HCT116 (cell line): ENCODE data around the gene ISG20. TPM values are rescaled to one million over a fixed set of nuclear protein-coding genes. Genes with fewer than 3 reads are reported as not detected.

Experiments used
- ATAC-seq: fragments of 200-7000 bp; cut with Tn5 transposase; 2 replicates; pipeline ENCODE4 v1.9.1; 2020; ENCODE audit warnings: mild to moderate bottlenecking, moderate library complexity
- BruUV-seq: library from RNA; stranded (reverse); fragments of 400-500 nt; replicated peaks from 2 replicates; lab custom pipeline; 2021; lab: Mats Ljungman, UMichigan
- CTCF ChIA-PET: fragments of 300-600 bp; sonication (Branson Sonifier 250); formaldehyde crosslinking; loops from one replicate; lab custom pipeline; 2021; ENCODE audit warnings: antibody characterized with exemption; lab: Charles Lee
- POLR2A ChIA-PET: fragments of 300-600, 350-600 bp; sonication (Branson Sonifier 250); formaldehyde crosslinking; loops from one replicate; lab custom pipeline; 2021; ENCODE audit warnings: antibody characterized with exemption; lab: Charles Lee
- RAD21 ChIA-PET, 2 experiments: fragments of 300-600 bp; sonication (Branson Sonifier 250); formaldehyde crosslinking; loops; one replicate each; lab custom pipeline; 2023; ENCODE audit warnings: low total read pairs in 2 of 2; ENCODE audit not compliant: uncharacterized antibody in 2 of 2, unreplicated experiment in 2 of 2, low non-redundant PET in 1 of 2; lab: Charles Lee
- DNase-seq: peaks from one replicate; pipeline ENCODE4 v3.0.0-alpha.2; 2010; ENCODE audit warnings: low read depth, low spot score
- H2AFZ ChIP-seq: fragments of 200-600 bp; shearing (Covaris generic), sonication (generic); 2 replicates; pipeline ENCODE4 v1.6.1; 2017; ENCODE audit warnings: low read depth, mixed run types, mixed read lengths, antibody characterized with exemption, low read length; ENCODE audit not compliant: poor library complexity, severe bottlenecking
- H3K27ac ChIP-seq: 2 replicates; pipeline ENCODE4 v1.5.1; 2012; ENCODE audit warnings: low read depth, low read length
- H3K27me3 ChIP-seq: fragments of 200-600 bp; sonication (generic); 2 replicates; pipeline ENCODE4 v1.6.1; 2016; ENCODE audit warnings: mixed run types, low read length, mixed read lengths; ENCODE audit not compliant: insufficient read depth
- H3K36me3 ChIP-seq, 2 experiments: fragments of 200-500 bp in 1 of 2; fragments of 200-600 bp in 1 of 2; sonication (Bioruptor generic) in 1 of 2; sonication (generic) in 1 of 2; 2 replicates each; pipeline versions ENCODE4 v1.5.1 to v1.6.1; 2014 to 2016; ENCODE audit warnings: low read length in 2 of 2, inconsistent platforms in 1 of 2, mixed read lengths in 1 of 2, mixed run types in 1 of 2; ENCODE audit not compliant: insufficient read depth in 2 of 2, control insufficient read depth in 1 of 2
- H3K4me1 ChIP-seq, 2 experiments: fragments of 200-600 bp in 1 of 2; sonication (generic) in 1 of 2; 2 replicates each; pipeline versions ENCODE4 v1.5.1 to v1.6.1; 2012 to 2017; ENCODE audit warnings: low read length in 2 of 2, inconsistent platforms in 1 of 2, mild to moderate bottlenecking in 1 of 2, mixed read lengths in 1 of 2, mixed run types in 1 of 2, moderate library complexity in 1 of 2; ENCODE audit not compliant: insufficient read depth in 2 of 2, control insufficient read depth in 1 of 2
- H3K4me2 ChIP-seq: fragments of 200-600 bp; sonication (generic); 2 replicates; pipeline ENCODE4 v1.6.1; 2017; ENCODE audit warnings: mixed run types, low read length, mixed read lengths
- H3K4me3 ChIP-seq, 2 experiments: fragments of 200-600 bp in 1 of 2; sonication (generic) in 1 of 2; replicated peaks in 1 of 2; 2 replicates each; pipeline ENCODE4 v1.5.1; 2011 to 2016; ENCODE audit warnings: low read length in 2 of 2, control low read depth in 1 of 2, low read depth in 1 of 2, mild to moderate bottlenecking in 1 of 2, mixed read lengths in 1 of 2, mixed run types in 1 of 2
- H3K79me2 ChIP-seq: fragments of 200-600 bp; sonication (generic); 2 replicates; pipeline ENCODE4 v1.6.1; 2017; ENCODE audit warnings: mild to moderate bottlenecking, mixed run types, low read length, moderate library complexity, mixed read lengths; ENCODE audit not compliant: insufficient read depth
- H3K9ac ChIP-seq: fragments of 200-600 bp; sonication (generic); 2 replicates; pipeline ENCODE4 v1.6.1; 2016; ENCODE audit warnings: low read length, mixed read lengths
- H3K9me2 ChIP-seq: fragments of 200-600 bp; sonication (generic), shearing (Covaris generic); 2 replicates; pipeline ENCODE4 v1.6.1; 2017; ENCODE audit warnings: mixed run types, mild to moderate bottlenecking, moderate library complexity; ENCODE audit not compliant: insufficient read depth
- H3K9me3 ChIP-seq, 2 experiments: fragments of 200-500 bp in 1 of 2; fragments of 200-600 bp in 1 of 2; sonication (Bioruptor generic) in 1 of 2; sonication (generic) in 1 of 2; 2 replicates each; pipeline ENCODE4 v1.6.1; 2014 to 2017; ENCODE audit warnings: low read length in 2 of 2, mixed read lengths in 2 of 2, inconsistent platforms in 1 of 2, low read depth in 1 of 2, mild to moderate bottlenecking in 1 of 2, mixed run types in 1 of 2, moderate library complexity in 1 of 2; ENCODE audit not compliant: control insufficient read depth in 1 of 2, insufficient read depth in 1 of 2
- H4K20me1 ChIP-seq: fragments of 200-600 bp; sonication (generic), shearing (Covaris generic); 2 replicates; pipeline ENCODE4 v1.6.1; 2017; ENCODE audit warnings: mixed run types, mild to moderate bottlenecking, moderate library complexity; ENCODE audit not compliant: insufficient read depth
- CBX3 ChIP-seq: IDR thresholded peaks from 2 replicates; pipeline ENCODE4 v1.6.1; 2012; ENCODE audit warnings: low read depth
- CEBPB ChIP-seq: IDR thresholded peaks from 2 replicates; pipeline ENCODE4 v1.6.1; 2012; ENCODE audit warnings: low read depth
- POLR2A ChIP-seq: IDR thresholded peaks from 2 replicates; pipeline ENCODE4 v1.7.0; 2011; ENCODE audit warnings: borderline replicate concordance; ENCODE audit not compliant: insufficient read depth, insufficient read length; ENCODE audit errors: extremely low read depth
- RAD21 ChIP-seq: IDR thresholded peaks from 2 replicates; pipeline ENCODE4 v1.6.1; 2012; ENCODE audit warnings: low read depth, mild to moderate bottlenecking
- SP1 ChIP-seq: IDR thresholded peaks from 2 replicates; pipeline ENCODE4 v1.6.1; 2012; ENCODE audit warnings: low read depth
- YY1 ChIP-seq: IDR thresholded peaks from 2 replicates; pipeline ENCODE4 v1.6.1; 2011; ENCODE audit warnings: low read length, low read depth, moderate library complexity, mild to moderate bottlenecking; ENCODE audit not compliant: insufficient replicate concordance; ENCODE audit errors: extremely low read depth
- intact Hi-C: fragments of 100-400 bp; cut with micrococcal nuclease; formaldehyde crosslinking; loops from 2 replicates; pipeline ENCODE4 v1.10.0; 2022
- total RNA-seq: library from RNA; stranded (reverse); gene quantifications from one replicate; pipeline ENCODE4 v1.2.1, GENCODE V29; 2021; ENCODE audit not compliant: unreplicated experiment
- TF ChIP-seq, protein P1 (sequence below): IDR thresholded peaks from 2 replicates; pipeline ENCODE4 v1.6.1; 2012; ENCODE audit warnings: low read depth
- TF ChIP-seq, protein P2 (sequence below), 3 experiments: fragments of 200-600 bp in 1 of 3; sonication (generic) in 1 of 3; IDR thresholded peaks in 2 of 3; conservative IDR thresholded peaks in 1 of 3; 2 replicates each; pipeline ENCODE4 v1.5.1; 2012 to 2017; ENCODE audit warnings: low read depth in 2 of 3, low read length in 2 of 3, antibody characterized with exemption in 1 of 3, borderline replicate concordance in 1 of 3, control low read depth in 1 of 3, mild to moderate bottlenecking in 1 of 3, mixed read lengths in 1 of 3, mixed run types in 1 of 3, moderate library complexity in 1 of 3; ENCODE audit not compliant: insufficient read depth in 1 of 3

ISG20 gene
- total RNA-seq, 1 experiment from 2014 or later, result 11.0 TPM

DNA sequence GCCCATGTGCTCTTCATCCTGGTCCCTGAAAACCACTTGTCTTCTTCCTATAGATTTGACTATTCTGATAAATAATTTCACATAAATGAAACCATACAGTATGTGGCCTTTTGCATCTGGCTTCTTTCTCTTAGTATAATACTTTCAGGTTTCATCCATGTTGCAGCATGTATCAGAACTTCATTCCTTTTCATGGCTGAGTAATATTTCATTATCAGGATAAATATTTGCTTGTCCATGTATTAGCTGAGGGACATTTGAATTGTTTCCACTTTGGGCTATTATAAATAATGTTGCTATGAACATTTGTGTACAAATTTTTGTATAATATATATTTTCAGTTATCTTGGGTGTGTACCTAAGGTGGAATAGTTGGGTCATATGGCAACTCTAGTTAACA lies 47.4 kb upstream of the ISG20 start:
- Histone ChIP-seq H3K9me3 (no peaks in the 10 kb centered on the region), H3K4me2 (no peak overlapping the region), H3K9me2 (no peaks in the 10 kb centered on the region), H3K27me3 (peaks cover 12% of the 10 kb centered on the region), H3K4me1 (peaks cover 0 to 9% of the 10 kb centered on the region in 2 experiments; a peak in 2 of 4 replicates), H4K20me1 (no peaks in the 10 kb centered on the region), H3K9ac (no peak overlapping the region), H3K4me3 (no peak overlapping the region), H3K36me3 (no peaks in the 10 kb centered on the region), H2AFZ (no peak overlapping the region), H3K79me2 (no peaks in the 10 kb centered on the region), H3K27ac (no peak overlapping the region)
- ChIA-PET POLR2A (no interaction called here), CTCF (no interaction called here), RAD21 (no interaction called here)
- TF ChIP-seq POLR2A, result no peak
- TF ChIP-seq, protein P1, sequence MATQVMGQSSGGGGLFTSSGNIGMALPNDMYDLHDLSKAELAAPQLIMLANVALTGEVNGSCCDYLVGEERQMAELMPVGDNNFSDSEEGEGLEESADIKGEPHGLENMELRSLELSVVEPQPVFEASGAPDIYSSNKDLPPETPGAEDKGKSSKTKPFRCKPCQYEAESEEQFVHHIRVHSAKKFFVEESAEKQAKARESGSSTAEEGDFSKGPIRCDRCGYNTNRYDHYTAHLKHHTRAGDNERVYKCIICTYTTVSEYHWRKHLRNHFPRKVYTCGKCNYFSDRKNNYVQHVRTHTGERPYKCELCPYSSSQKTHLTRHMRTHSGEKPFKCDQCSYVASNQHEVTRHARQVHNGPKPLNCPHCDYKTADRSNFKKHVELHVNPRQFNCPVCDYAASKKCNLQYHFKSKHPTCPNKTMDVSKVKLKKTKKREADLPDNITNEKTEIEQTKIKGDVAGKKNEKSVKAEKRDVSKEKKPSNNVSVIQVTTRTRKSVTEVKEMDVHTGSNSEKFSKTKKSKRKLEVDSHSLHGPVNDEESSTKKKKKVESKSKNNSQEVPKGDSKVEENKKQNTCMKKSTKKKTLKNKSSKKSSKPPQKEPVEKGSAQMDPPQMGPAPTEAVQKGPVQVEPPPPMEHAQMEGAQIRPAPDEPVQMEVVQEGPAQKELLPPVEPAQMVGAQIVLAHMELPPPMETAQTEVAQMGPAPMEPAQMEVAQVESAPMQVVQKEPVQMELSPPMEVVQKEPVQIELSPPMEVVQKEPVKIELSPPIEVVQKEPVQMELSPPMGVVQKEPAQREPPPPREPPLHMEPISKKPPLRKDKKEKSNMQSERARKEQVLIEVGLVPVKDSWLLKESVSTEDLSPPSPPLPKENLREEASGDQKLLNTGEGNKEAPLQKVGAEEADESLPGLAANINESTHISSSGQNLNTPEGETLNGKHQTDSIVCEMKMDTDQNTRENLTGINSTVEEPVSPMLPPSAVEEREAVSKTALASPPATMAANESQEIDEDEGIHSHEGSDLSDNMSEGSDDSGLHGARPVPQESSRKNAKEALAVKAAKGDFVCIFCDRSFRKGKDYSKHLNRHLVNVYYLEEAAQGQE, result no peak
- TF ChIP-seq YY1, result no peak
- TF ChIP-seq RAD21, result no peak
- no peak for TF ChIP-seq CEBPB
- TF ChIP-seq, protein P2, sequence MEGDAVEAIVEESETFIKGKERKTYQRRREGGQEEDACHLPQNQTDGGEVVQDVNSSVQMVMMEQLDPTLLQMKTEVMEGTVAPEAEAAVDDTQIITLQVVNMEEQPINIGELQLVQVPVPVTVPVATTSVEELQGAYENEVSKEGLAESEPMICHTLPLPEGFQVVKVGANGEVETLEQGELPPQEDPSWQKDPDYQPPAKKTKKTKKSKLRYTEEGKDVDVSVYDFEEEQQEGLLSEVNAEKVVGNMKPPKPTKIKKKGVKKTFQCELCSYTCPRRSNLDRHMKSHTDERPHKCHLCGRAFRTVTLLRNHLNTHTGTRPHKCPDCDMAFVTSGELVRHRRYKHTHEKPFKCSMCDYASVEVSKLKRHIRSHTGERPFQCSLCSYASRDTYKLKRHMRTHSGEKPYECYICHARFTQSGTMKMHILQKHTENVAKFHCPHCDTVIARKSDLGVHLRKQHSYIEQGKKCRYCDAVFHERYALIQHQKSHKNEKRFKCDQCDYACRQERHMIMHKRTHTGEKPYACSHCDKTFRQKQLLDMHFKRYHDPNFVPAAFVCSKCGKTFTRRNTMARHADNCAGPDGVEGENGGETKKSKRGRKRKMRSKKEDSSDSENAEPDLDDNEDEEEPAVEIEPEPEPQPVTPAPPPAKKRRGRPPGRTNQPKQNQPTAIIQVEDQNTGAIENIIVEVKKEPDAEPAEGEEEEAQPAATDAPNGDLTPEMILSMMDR (IDR thresholded peaks at IDR 0.05 in 2 of 3, conservative IDR thresholded peaks at IDR 0.05 in 1 of 3; ENCODE audit: borderline replicate concordance in 1 of 3, insufficient read depth in 1 of 3, low read depth in 2 of 3, low read length in 2 of 3), result no peak
- TF ChIP-seq SP1, result no peak
- no peak for TF ChIP-seq CBX3
- DNase-seq (no peak), ATAC-seq (no peak)
- intact Hi-C loops, result no loop called here
- no TSS peak for BruUV-seq
